Osteoblast (primary cell): Measurements from ENCODE around the gene MEIS1. TPM values are rescaled to one million over a fixed set of nuclear protein-coding genes. Genes with fewer than 3 reads are reported as not detected.

Source experiments
- DNase-seq: peaks from one replicate; pipeline ENCODE4 v3.0.0; 2011; ENCODE audit warnings: low spot score, mixed read lengths; ENCODE audit not compliant: insufficient read length; ENCODE audit errors: missing footprints
- H2AFZ ChIP-seq: 2 replicates; pipeline ENCODE4 v1.6.0; 2011; ENCODE audit warnings: mild to moderate bottlenecking, low read length
- H3K27ac ChIP-seq: 2 replicates; pipeline ENCODE4 v1.5.1; 2011; ENCODE audit warnings: mild to moderate bottlenecking, low read depth, low read length, moderate library complexity
- H3K27me3 ChIP-seq: 2 replicates; pipeline ENCODE4 v1.6.0; 2012; ENCODE audit warnings: mild to moderate bottlenecking, control low read depth, inconsistent platforms, low read length, moderate library complexity; ENCODE audit not compliant: insufficient read depth
- H3K36me3 ChIP-seq: 2 replicates; pipeline ENCODE4 v1.5.1; 2011; ENCODE audit warnings: mild to moderate bottlenecking, low read length, control low read depth, moderate library complexity; ENCODE audit not compliant: insufficient read depth
- H3K4me1 ChIP-seq: 2 replicates; pipeline ENCODE4 v1.5.1; 2011; ENCODE audit warnings: mild to moderate bottlenecking, low read length, control low read depth, moderate library complexity; ENCODE audit not compliant: insufficient read depth
- H3K4me2 ChIP-seq: 2 replicates; pipeline ENCODE4 v1.6.0; 2011; ENCODE audit warnings: mild to moderate bottlenecking, low read length; ENCODE audit not compliant: insufficient read depth
- H3K4me3 ChIP-seq: fragments of 200-600 bp; sonication (generic); 3 replicates; pipeline ENCODE4 v1.5.1; 2012; ENCODE audit warnings: mild to moderate bottlenecking, low read length, inconsistent platforms; ENCODE audit not compliant: insufficient read depth
- H3K79me2 ChIP-seq: 2 replicates; pipeline ENCODE4 v1.6.0; 2012; ENCODE audit warnings: mild to moderate bottlenecking, low read length, control low read depth, inconsistent platforms; ENCODE audit not compliant: insufficient read depth
- H3K9me3 ChIP-seq: 2 replicates; pipeline ENCODE4 v1.5.1; 2011; ENCODE audit warnings: low read depth, low read length, control low read depth
- H4K20me1 ChIP-seq: 2 replicates; pipeline ENCODE4 v1.6.0; 2012; ENCODE audit warnings: mild to moderate bottlenecking, low read length, control low read depth; ENCODE audit not compliant: insufficient read depth
- total RNA-seq: library from RNA; depleted of rRNA; stranded (reverse); fragments of >200 nt; gene quantifications from 2 replicates; pipeline ENCODE4 v1.2.3, GENCODE V29; 2012
- TF ChIP-seq, protein P1 (sequence below): IDR thresholded peaks from 2 replicates; pipeline ENCODE4 v1.5.1; 2011; ENCODE audit warnings: mild to moderate bottlenecking, low read depth, low read length, moderate library complexity; ENCODE audit errors: extremely low read depth

MEIS1 gene
- total RNA-seq, 1 donor = 11.9 TPM

- H3K4me3 ChIP-seq = peak overlapping the region; percentile 21
- H3K27ac ChIP-seq = no peak overlapping the region
Measured at GRCh38 chr2:66508484-66509071, 73.7 kb downstream of the MEIS1 start.

GRCh38 chr2:66509326-66509811 lies 74.4 kb downstream of the MEIS1 start:
- TF ChIP-seq, protein P1, sequence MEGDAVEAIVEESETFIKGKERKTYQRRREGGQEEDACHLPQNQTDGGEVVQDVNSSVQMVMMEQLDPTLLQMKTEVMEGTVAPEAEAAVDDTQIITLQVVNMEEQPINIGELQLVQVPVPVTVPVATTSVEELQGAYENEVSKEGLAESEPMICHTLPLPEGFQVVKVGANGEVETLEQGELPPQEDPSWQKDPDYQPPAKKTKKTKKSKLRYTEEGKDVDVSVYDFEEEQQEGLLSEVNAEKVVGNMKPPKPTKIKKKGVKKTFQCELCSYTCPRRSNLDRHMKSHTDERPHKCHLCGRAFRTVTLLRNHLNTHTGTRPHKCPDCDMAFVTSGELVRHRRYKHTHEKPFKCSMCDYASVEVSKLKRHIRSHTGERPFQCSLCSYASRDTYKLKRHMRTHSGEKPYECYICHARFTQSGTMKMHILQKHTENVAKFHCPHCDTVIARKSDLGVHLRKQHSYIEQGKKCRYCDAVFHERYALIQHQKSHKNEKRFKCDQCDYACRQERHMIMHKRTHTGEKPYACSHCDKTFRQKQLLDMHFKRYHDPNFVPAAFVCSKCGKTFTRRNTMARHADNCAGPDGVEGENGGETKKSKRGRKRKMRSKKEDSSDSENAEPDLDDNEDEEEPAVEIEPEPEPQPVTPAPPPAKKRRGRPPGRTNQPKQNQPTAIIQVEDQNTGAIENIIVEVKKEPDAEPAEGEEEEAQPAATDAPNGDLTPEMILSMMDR = no peak
- no peaks in the 10 kb centered on the region for H3K9me3 ChIP-seq
- H2AFZ ChIP-seq = no peak overlapping the region
- H4K20me1 ChIP-seq = no peaks in the 10 kb centered on the region
- peak overlapping the region; percentile 21 for H3K4me3 ChIP-seq
- H3K79me2 ChIP-seq = no peaks in the 10 kb centered on the region
- peak overlapping the region; percentile 78 for H3K4me2 ChIP-seq
- no peaks in the 10 kb centered on the region for H3K36me3 ChIP-seq
- no peak for DNase-seq
- peaks cover 12% of the 10 kb centered on the region for H3K4me1 ChIP-seq
- H3K27me3 ChIP-seq = no peaks in the 10 kb centered on the region
- no peak overlapping the region for H3K27ac ChIP-seq

More at GRCh38 chr2:66508484-66509071, 73.7 kb downstream of the MEIS1 start:
- Histone ChIP-seq H3K4me1 (peaks cover 12% of the 10 kb centered on the region), H3K9me3 (no peaks in the 10 kb centered on the region), H3K36me3 (no peaks in the 10 kb centered on the region), H4K20me1 (no peaks in the 10 kb centered on the region), H2AFZ (peak overlapping the region; percentile 43), H3K79me2 (no peaks in the 10 kb centered on the region), H3K4me2 (peak overlapping the region; percentile 78), H3K27me3 (no peaks in the 10 kb centered on the region)
- TF ChIP-seq, protein P1 = no peak
- DNase-seq = no peak

DNA sequence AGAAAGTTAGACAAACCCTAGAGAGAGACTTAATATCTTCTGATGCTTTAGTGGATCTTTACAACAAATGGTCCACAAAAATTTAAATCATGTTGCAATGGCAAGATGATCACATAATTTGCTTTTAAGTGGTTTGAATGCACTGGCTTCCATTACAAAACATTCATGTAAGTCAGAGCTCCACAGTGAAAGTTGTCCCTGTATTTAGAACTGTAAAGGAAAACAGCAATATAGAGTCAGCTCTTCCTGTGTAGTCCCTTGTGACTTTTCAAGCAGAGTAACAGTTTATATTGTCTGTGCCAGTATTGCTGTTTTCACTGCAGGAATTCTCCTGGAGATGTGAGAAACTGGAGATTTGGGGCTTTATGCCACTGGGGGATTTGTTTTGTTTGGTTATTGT lies 77.7 kb downstream of the MEIS1 start:
- Histone ChIP-seq H3K79me2 (no peaks in the 10 kb centered on the region), H4K20me1 (no peaks in the 10 kb centered on the region), H3K27me3 (no peaks in the 10 kb centered on the region), H3K4me3 (no peak overlapping the region), H3K9me3 (no peaks in the 10 kb centered on the region), H2AFZ (no peak overlapping the region), H3K4me1 (peaks cover 12% of the 10 kb centered on the region), H3K4me2 (no peak overlapping the region), H3K27ac (no peak overlapping the region), H3K36me3 (no peaks in the 10 kb centered on the region)
- TF ChIP-seq, protein P1 = no peak
- no peak for DNase-seq

DNA sequence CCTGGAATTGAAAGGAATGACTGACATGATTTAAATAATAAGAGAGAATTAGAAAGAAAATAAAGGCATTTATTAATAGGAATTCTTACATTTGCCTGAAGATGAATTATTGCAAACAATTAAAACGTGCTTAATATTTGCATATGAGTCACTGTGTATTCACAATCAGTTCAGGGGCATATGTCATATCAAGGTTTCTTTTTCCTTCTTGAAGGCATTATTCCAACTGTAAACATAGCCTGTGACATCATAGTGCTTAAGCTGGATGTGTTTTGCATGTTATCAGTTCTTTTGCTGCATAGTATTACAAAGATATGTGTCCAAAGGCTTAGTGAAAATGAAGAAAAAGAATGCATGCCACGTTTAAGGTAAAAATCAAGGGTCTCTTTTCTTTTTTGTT lies 80.8 kb downstream of the MEIS1 start:
- H3K36me3 ChIP-seq = no peaks in the 10 kb centered on the region
- no peak for DNase-seq
- no peaks in the 10 kb centered on the region for H3K79me2 ChIP-seq
- no peaks in the 10 kb centered on the region for H4K20me1 ChIP-seq
- no peaks in the 10 kb centered on the region for H3K9me3 ChIP-seq
- H3K27ac ChIP-seq = no peak overlapping the region
- H3K27me3 ChIP-seq = no peaks in the 10 kb centered on the region
- H3K4me2 ChIP-seq = no peak overlapping the region
- H3K4me3 ChIP-seq = no peak overlapping the region
- no peaks in the 10 kb centered on the region for H3K4me1 ChIP-seq
- no peak overlapping the region for H2AFZ ChIP-seq
- TF ChIP-seq, protein P1 = no peak
